ENCODE measurements around the gene PDLIM4.
A peak's percentile ranks its signal among the peaks of the same experiment; 100 is the strongest.

Gene PDLIM4

GRCh38 chr5:132257131-132258101 lies at the start of gene PDLIM4:
Gene PDLIM4, plus strand, starts transcription at chr5:132257696. Its CDS starts 39 bp downstream, at chr5:132257735.
- TF ChIP-seq ZBTB7A (IDR thresholded peaks at IDR 0.05; ENCODE audit: low read depth) = peak; percentile 2; the same call in 1 of the 2 replicates
- no peak for TF ChIP-seq CEBPB (IDR thresholded peaks at IDR 0.05)
- TF ChIP-seq CREB1 (IDR thresholded peaks at IDR 0.05; ENCODE audit: low read depth) = no peak

- TF ChIP-seq TAF1 (IDR thresholded peaks at IDR 0.05; ENCODE audit: low read depth) = no peak
These were observed 49.7 kb upstream of the PDLIM4 start for GRCh38 chr5:132207778-132208177.

- TF ChIP-seq FOXM1 (IDR thresholded peaks at IDR 0.05; ENCODE audit: borderline replicate concordance, low read depth) (no peak), NFIC (IDR thresholded peaks at IDR 0.05) (no peak), TCF12 (IDR thresholded peaks at IDR 0.05; ENCODE audit: low read depth) (no peak), EGR1 (IDR thresholded peaks at IDR 0.05) (no peak), CEBPB (IDR thresholded peaks at IDR 0.05) (no peak), REST (IDR thresholded peaks at IDR 0.05; ENCODE audit: low read depth) (no peak), EP300 (IDR thresholded peaks at IDR 0.05; ENCODE audit: borderline replicate concordance) (no peak), TAF1 (IDR thresholded peaks at IDR 0.05; ENCODE audit: low read depth) (no peak), MAX (IDR thresholded peaks at IDR 0.05) (no peak), CREB1 (IDR thresholded peaks at IDR 0.05; ENCODE audit: low read depth) (no peak), ZBTB7A (IDR thresholded peaks at IDR 0.05; ENCODE audit: low read depth) (no peak), YY1 (IDR thresholded peaks at IDR 0.05; ENCODE audit: low read depth) (no peak), RAD21 (IDR thresholded peaks at IDR 0.05; ENCODE audit: low read depth) (no peak), USF1 (IDR thresholded peaks at IDR 0.05) (no peak), TEAD4 (IDR thresholded peaks at IDR 0.05) (no peak)
These were observed 48.4 kb upstream of the PDLIM4 start for GRCh38 chr5:132209131-132209530.

- TF ChIP-seq USF1 (IDR thresholded peaks at IDR 0.05) = no peak
- TF ChIP-seq EGR1 (IDR thresholded peaks at IDR 0.05) = no peak
- TF ChIP-seq FOXM1 (IDR thresholded peaks at IDR 0.05; ENCODE audit: borderline replicate concordance, low read depth) = no peak
- TF ChIP-seq TEAD4 (IDR thresholded peaks at IDR 0.05) = no peak
- TF ChIP-seq NFIC (IDR thresholded peaks at IDR 0.05) = no peak
- no peak for TF ChIP-seq MAX (IDR thresholded peaks at IDR 0.05)
- TF ChIP-seq RAD21 (IDR thresholded peaks at IDR 0.05; ENCODE audit: low read depth) = no peak
- no peak for TF ChIP-seq TCF12 (IDR thresholded peaks at IDR 0.05; ENCODE audit: low read depth)
- TF ChIP-seq CREB1 (IDR thresholded peaks at IDR 0.05; ENCODE audit: low read depth) = no peak
- TF ChIP-seq EP300 (IDR thresholded peaks at IDR 0.05; ENCODE audit: borderline replicate concordance) = no peak
- no peak for TF ChIP-seq YY1 (IDR thresholded peaks at IDR 0.05; ENCODE audit: low read depth)
- TF ChIP-seq ZBTB7A (IDR thresholded peaks at IDR 0.05; ENCODE audit: low read depth) = no peak
- no peak for TF ChIP-seq CEBPB (IDR thresholded peaks at IDR 0.05)
- TF ChIP-seq REST (IDR thresholded peaks at IDR 0.05; ENCODE audit: low read depth) = no peak
- no peak for TF ChIP-seq TAF1 (IDR thresholded peaks at IDR 0.05; ENCODE audit: low read depth)
These were observed 47.5 kb upstream of the PDLIM4 start for GRCh38 chr5:132209901-132210545.

GRCh38 chr5:132210944-132211343 lies 46.6 kb upstream of the PDLIM4 start:
- TF ChIP-seq TEAD4 (IDR thresholded peaks at IDR 0.05) = no peak
- TF ChIP-seq EP300 (IDR thresholded peaks at IDR 0.05; ENCODE audit: borderline replicate concordance) = no peak
- no peak for TF ChIP-seq TAF1 (IDR thresholded peaks at IDR 0.05; ENCODE audit: low read depth)
- no peak for TF ChIP-seq ZBTB7A (IDR thresholded peaks at IDR 0.05; ENCODE audit: low read depth)
- no peak for TF ChIP-seq REST (IDR thresholded peaks at IDR 0.05; ENCODE audit: low read depth)
- no peak for TF ChIP-seq TCF12 (IDR thresholded peaks at IDR 0.05; ENCODE audit: low read depth)
- TF ChIP-seq MAX (IDR thresholded peaks at IDR 0.05) = no peak
- no peak for TF ChIP-seq FOXM1 (IDR thresholded peaks at IDR 0.05; ENCODE audit: borderline replicate concordance, low read depth)
- TF ChIP-seq NFIC (IDR thresholded peaks at IDR 0.05) = no peak
- TF ChIP-seq EGR1 (IDR thresholded peaks at IDR 0.05) = no peak
- TF ChIP-seq USF1 (IDR thresholded peaks at IDR 0.05) = no peak
- no peak for TF ChIP-seq CEBPB (IDR thresholded peaks at IDR 0.05)
- no peak for TF ChIP-seq RAD21 (IDR thresholded peaks at IDR 0.05; ENCODE audit: low read depth)
